NCI-H1694 treated with DMSO at 0.1 percent for 48 hours (cell line): ENCODE data around the gene SPRED3.
"Not testable (repeated sequence)": the region's sequence is repeated elsewhere in the genome, so short reads cannot be mapped to it uniquely, and the experiment has no call there.

Experiments used
- DNase-seq: peaks from one replicate; lab custom pipeline; 2025; lab: John Stamatoyannopoulos, UW

The SPRED3 gene, protein sequence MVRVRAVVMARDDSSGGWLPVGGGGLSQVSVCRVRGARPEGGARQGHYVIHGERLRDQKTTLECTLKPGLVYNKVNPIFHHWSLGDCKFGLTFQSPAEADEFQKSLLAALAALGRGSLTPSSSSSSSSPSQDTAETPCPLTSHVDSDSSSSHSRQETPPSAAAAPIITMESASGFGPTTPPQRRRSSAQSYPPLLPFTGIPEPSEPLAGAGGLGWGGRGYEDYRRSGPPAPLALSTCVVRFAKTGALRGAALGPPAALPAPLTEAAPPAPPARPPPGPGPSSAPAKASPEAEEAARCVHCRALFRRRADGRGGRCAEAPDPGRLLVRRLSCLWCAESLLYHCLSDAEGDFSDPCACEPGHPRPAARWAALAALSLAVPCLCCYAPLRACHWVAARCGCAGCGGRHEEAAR

DNA sequence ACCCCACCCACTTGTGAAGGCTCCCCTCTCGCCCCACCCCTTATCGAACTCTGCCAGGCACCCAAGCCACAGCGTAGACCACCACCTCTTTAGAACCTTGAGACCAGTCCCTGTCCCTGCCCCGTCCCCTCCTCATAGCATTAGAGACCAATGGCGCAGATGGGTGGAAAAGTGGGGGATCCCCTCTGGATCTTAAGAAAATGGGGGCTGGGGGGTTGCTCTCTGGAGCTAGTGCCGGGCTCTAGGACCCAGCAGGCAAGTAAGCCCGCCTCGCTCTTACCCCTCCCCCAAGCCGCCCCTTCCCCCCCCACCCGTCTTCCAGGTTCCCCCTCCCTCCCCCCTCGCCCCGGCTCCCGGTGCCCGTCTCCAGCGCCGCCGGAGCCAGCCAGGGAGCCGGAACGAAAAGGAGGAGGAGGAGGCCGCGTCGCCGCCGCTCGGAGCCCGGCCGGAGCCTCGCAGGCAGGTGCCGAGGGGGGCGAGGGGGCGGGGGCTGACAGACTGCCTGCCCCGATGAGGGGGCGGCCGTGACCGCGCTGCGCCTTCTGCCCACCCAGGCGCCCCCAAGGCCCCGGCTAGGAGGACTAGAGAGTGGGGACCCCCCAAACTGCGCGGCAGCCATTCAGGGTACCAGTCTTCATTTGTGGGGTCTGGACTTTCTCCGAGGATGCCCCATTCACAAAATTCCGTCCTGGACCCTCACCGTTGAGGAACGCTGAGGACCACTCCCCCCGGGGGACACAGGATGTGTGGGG lies at the start of gene SPRED3:
Gene SPRED3 (plus strand): TSS at position 349 of the 752 bp plus-strand sequence. CDS start 1,606 bp downstream, outside the sequence.
- DNase-seq: peak; percentile 66

DNA sequence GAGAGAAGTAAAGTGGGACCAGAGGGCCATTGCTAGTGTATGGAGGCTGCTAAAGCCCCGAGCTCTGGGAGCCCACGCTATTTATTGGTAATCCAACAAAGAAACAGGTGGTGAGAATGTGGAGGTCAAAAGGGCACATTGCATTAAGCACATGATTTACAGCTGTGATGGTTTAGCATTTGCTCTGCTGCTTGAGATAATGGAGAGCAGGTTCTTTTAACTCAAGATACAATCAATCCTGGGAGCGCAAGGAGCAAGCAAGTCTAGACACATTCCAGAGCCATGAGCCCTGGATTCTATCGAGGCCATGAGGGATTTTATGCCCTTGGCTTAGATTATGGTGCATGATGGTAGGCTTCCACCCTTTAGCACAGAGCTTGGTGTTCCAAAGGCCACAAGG lies 49.5 kb upstream of the SPRED3 start:
- DNase-seq: not testable (repeated sequence)

DNA sequence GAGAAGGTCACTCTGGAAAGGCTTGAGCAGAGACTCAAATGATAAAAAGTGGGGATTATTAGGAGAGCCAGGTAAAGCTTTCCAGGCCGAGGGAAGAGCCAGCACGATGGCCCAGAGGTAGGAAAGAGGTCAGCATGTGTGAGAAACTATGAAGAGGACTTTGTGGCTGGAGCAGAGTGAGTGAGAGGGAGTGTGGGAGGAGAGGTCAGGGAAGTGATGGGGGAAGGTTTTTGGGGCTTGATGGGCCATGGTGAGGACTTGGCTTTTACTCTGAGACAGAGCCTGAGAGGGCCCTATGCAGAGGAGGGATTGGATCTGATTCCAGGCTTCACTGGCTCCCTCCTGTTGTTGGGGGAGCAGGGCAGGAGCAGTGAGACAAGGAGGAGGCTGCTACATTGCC lies 47.6 kb upstream of the SPRED3 start:
- DNase-seq: no peak

DNA sequence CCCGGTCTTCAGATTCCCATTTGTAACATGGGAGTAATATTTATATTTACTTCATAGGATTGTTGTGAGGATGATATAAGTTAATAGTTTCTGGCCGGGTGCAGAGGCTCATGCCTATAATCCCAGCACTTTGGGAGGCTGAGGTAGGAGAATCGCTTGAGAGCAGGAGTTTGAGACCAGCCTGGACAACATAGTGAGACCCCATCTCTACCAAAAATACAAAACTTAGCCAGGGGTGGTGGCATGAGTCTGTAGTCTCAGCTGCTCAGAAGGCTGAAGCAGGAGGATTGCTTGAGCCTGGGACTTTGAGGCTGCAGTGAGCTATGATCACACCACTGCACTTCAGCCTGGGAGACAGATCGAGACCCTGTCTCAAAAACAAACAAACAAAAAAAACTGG lies 41.7 kb upstream of the SPRED3 start:
- no peak for DNase-seq

DNA sequence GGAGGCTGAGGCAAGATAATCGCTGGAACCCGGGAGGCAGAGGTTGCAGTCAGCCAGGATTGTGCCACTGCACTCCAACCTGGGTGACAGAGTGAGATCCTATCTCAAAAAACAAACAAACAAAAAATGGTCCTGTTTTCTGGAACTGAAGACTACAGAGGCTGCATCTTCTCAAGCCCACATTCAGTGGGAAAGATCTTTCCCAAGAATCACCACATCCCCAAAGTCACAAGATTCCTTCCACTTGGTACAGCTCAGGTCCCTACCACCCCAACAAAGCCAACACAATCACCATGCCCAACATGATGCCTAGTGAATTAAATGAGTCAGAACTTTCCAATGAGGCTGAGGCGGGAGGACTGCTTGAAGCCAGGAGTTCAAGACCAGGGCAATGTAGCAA lies 37.6 kb upstream of the SPRED3 start:
- no peak for DNase-seq

DNA sequence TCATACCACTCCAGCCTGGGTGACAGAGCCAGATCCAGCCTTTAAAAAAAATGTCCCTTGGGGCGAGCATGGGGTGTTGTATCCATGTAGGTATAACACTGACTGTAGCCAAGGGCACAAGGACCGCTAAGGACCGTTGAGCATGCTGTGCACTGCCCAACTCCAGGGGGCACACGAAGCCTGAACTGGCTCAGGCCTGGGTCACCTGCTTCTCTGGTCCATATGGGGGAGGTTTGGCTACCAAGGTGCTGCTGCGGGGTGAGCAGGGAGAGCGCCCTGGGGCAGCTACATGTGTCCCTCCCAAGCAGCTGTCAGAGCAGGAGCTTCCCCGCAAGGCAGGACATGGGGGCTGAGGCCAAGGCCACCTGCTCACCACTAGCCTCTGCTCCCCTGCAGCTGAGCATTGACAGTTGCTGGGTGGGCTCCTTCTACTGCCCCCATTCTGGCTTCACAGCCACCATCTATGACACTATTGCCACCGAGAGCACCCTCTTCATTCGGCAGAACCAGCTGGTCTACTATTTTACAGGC lies 36.6 kb upstream of the SPRED3 start:
- no peak for DNase-seq

DNA sequence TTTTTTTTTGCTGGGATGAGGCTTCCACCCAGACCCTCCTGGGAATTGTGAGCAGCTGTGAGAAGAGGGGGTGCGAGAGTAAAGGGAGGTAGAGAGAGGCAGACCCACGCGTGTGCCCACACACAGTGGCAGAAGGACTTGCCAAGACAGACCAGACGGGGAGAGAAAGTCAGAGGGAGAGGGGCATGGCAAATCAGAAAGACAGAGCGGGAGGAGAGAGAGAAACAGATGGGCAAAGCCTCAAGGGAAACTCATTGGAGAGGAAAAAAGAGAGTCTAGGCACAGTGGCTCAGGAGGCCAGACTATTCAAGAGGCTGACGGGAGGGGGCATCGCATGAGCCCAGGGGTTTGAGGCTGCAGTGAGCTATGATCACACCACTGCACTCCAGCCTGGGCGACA lies 35.9 kb upstream of the SPRED3 start:
- peak; percentile 93 for DNase-seq

DNA sequence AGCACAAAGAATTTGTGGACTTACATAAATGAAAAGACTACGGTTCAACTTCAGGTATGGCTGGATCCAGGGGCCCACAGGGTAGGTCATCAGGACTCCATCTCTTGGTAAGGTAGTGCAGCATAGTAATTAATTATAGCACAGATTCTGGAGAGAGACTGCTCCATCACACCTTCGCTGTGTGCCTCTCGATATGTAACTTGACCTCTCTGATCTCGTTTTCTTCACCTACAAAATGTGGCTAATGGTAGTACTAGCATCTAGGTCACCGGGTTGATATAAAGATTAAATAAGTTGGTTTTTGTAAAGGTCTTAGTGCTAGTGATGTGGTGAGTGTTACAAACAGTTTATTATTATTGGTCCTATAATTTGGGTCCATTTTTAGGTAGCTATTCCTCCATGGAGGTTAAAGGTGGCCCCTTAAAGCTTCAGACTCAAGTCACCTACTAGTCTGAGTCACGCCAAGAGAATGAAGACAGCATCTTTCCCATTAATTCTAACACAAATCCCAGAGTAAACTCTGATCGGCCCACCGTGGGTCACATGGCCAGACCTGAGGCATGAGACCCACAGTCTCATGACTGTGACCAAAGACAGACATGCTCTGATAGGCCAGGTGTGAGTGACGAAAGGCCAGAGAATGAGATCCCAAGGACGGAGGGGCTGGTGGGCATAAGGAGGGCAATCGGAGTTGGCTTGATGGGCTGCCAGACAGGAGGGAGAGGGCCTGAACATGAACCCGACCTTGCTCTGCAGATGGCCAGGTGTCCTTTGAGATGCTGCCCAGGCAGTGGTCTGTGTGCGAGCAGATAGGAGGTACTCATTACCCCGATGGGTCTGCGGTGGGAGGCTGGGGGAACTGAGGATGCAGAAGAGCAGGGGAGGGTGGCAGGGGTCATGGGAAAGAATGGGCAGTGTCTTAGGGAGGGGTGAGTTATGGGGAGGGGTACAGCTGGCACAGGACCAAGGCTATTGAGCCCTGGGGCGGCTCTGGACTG lies 32.5 kb upstream of the SPRED3 start:
- DNase-seq: no peak

DNA sequence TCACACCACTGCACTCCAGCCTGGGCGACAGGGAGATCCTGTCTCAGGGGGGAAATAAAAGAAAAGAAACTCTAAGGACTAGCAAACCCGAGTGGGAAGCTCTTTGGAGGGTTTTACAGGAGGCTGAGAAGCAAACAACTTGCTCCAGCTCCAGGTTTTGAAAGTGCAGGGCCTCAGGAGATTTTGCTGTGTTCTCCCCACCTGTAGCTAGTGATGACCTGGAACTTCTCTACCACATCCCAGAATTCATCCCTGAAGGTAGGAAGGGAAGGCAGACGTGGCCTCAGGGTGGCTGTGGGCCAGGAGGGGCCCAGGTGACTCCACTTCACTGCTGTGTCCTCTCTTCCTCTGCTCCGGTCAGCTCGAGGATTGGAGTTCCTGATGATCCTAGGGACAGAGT lies 30.4 kb upstream of the SPRED3 start:
- no peak for DNase-seq

DNA sequence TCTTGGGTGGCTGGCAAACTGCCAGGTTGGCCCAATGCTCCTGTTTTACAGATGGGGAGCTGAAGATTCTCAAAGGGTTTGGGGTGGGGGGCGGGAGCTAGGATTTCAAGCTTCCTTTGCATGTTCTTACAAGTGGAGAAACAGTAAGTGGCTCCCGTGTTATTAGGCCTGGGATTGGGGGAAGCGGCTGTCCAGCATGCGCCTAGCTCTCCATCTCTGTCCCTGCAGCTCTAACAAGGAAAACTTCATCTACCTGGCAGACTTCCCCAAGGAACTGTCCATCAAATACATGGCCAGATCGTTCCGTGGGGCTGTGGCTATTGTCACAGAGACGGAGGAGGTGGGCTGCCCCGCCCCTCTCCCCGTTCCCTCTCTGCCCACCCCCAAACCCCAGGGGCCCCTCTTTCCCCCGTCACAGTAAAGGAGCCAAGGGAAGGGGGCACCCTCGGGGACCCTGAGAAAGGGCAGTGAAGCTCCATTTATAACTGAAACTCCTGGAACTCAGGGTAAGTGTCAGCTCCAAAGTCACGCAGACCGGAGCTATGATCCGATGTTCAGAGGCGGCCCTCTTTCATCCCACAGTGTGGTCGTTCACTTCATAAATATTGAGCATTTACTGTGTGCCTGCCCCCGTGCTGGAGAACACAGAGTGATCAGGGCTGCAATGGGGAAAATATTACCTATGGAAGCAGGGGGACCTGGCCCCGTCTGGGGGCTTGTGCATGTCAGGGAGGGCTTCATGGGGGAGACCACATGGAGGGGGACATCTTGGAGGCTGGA lies 29.1 kb upstream of the SPRED3 start:
- no peak for DNase-seq

DNA sequence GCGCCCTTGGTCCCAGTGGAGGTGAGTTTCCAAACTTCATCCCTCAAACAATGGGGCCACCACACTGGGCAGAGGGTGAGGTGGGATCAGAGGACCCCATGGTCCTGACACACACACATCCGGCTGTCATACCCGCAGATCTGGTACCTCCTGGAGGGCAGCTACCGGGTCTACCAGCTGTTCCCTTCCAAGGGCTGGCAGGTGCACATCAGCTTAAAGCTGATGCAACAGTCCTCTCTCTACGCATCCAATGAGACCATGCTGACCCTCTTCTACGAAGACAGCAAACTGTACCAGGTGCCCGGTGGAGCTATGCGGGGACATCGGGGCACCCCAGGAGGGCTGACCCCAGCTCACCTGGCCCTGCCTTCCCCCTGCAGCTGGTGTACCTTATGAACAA lies 28.1 kb upstream of the SPRED3 start:
- DNase-seq: no peak

DNA sequence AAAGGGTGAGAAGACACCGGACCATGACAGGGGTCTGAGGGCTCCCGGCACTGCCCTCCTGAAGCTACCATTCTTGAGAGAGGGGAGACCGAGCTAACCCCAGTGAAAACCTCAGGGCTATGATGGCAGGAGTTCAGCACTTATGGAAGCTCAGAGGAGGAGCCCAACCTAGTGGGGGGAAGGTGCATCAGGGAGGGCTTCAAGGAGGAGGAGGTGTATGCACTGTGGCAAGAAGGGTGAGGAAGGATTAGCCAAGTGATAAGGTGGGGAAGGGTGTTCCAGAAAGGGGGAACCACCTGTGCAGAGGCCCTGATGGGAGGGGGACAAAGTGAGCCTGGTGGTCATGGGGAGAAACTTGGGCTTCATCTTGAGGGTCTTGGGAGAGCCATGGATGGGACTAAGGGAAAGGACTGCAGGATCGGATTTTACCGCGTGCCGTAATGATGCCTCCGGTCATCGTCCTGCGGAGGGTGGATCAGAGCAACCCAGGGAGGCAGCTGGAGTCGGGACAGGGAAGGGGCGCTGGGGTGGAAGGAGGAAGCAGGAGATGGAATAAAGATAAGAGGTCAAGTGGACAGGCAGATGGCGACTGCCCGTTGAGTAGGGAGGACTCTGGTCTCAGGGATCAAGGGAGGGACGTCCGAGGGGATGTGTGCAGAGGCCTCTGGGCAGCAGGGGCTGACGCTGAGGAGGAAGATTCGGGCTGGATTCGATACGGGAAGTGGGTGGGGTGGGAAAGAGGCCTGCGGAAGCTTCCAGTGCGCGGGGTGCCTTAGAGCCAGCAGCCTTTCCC lies 27.5 kb upstream of the SPRED3 start:
- DNase-seq: no peak

DNA sequence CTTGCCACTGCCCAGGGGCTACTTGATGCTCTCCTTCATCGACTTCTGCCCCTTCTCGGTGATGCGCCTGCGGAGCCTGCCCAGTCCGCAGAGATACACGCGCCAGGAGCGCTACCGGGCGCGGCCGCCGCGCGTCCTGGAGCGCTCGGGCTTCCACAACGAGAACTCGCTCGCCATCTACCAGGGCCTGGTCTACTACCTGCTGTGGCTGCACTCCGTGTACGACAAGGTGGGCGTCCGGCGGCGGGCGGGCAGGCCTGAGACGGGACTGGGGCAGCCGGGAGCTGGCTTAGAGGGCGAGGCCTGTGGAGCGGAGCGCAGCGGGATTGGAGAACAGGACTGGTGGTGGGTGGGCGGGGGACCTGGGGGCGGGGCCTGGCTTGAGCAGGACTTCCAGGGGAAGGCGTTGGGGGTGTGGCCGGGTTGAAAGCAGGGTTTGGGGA lies 26.8 kb upstream of the SPRED3 start:
- DNase-seq: peak; percentile 80

DNA sequence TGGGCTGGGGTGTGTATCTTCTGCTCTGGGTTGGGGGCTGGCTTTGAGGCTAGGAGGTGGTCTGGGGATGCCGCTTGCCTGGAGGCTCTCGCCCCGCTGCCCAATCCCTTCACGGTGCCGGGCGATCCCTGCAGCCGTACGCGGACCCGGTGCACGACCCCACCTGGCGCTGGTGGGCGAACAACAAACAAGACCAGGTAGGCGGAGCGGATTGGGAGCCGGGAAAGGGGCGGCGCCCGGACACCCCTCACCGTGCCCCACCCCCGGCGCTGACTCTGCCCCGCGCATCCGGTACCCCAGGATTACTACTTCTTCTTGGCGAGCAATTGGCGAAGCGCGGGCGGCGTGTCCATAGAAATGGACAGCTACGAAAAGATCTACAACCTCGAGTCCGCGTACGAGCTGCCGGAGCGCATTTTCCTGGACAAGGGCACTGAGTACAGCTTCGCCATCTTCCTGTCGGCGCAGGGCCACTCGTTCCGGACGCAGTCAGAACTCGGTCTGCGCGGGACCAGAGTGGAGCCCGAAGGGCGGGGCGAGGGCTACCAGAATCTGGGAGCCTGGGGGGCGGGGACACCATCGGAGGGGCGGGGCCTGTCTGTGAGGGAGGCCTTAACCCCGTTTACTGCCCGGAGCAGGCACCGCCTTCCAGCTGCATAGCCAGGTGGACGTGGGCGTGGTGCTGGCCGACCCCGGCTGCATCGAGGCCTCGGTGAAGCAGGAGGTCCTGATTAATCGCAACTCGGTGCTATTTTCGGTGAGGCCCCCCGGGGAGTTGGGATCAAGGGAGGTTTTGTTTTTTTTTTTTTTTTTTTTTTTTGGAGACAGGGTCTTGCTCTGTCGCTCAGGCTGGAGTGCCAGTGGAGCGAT lies 26.2 kb upstream of the SPRED3 start:
- DNase-seq: peak; percentile 52

DNA sequence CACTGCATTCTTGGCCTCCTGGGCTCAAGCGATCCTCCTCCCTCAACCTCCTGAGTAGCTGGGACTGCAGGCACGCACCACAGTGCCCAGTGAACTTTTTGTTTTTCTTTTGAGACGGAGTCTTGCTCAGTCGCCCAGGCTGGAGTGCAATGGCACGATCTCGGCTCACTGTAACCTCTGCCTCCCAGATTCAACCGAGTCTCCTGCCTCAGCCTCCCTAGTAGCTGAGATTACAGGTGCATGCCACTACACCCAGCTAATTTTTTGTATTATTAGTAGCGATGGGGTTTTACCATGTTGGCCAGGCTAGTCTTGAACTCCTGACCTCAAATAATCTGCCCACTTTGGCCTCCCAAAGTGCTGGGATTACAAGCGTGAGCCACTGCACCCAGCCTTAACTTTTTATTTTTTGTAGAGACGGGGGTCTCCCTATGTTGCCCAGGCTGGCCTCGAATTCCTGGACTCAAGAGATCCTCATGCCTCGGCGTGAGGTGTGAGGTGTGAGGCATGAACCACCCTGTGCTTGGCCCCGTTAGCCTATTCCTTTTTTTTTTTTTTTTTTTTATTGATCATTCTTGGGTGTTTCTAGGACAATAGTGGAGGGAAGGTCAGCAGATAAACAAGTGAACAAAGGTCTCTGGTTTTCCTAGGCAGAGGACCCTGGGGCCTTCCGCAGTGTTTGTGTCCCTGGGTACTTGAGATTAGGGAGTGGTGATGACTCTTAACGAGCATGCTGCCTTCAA lies 25.4 kb upstream of the SPRED3 start:
- not testable (repeated sequence) for DNase-seq

DNA sequence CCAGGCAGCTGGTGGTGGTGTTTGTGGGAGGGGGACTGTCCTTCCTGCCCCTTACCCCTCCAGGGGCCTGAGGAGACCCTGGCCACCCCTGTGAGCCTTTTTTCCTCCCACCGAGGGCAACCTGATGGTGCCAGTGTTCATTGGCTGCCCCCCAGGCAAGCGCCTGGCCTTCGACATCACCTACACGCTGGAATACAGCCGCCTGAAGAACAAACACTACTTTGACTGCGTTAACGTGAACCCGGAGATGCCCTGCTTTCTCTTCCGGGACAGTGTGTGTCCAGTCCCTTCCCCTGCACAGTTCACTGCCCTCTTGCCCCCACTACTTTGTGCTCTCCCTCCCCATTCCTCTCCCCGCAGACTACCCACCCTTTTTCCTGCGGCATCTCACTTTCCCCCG lies 21.5 kb upstream of the SPRED3 start:
- no peak for DNase-seq

DNA sequence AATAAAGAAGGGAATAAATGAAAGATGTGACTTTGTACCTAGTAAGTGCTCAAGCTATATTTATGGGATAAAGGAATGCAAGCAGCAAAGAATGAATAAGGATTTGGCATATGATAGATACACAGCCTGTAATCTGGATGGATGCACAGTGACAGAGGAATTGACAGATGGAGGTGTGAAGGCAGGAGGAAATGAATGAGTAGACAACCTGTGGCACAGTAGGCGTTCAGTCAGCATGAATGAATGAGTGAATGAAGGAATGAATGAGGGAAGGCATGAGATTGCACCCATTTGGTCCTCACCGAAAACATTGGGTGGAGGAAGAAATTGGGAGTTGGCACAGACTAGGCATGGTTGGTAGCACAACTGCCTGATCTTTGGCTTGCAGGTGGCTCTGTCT lies 18.9 kb upstream of the SPRED3 start:
- no peak for DNase-seq

DNA sequence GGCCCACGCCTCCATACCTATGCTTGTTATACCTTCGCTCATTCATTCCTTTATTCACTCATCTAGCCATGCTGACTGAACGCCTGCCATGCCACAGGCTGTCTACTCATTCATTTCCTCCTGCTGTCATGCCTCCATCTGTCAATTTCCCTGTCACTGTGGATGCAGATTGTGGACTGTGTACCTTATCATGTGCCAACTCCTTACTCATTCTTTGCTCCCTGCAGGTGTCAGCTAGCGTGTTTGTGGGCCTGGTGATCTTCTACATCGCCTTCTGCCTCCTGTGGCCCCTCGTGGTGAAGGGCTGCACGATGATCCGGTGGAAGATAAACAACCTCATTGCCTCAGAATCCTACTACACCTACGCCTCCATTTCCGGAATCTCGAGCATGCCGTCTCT lies 18.2 kb upstream of the SPRED3 start:
- DNase-seq: peak; percentile 78
